GM12878 (cell line): ENCODE measurements around the gene RETREG1. TPM values are rescaled to one million over a fixed set of nuclear protein-coding genes. Genes with fewer than 3 reads are reported as not detected.

ENCODE experiments used
- ASH2L ChIP-seq: fragments of 300-600, 200-600 bp; sonication (generic); IDR thresholded peaks from 2 replicates; pipeline ENCODE4 v1.6.1; 2017; ENCODE audit warnings: low read depth, mild to moderate bottlenecking, borderline replicate concordance
- BHLHE40 ChIP-seq, 2 experiments: fragments of 450-650 bp in 1 of 2; IDR thresholded peaks; 2 replicates each; pipeline ENCODE4 v1.6.1; 2011 to 2017; ENCODE audit warnings: low read depth in 2 of 2, borderline replicate concordance in 1 of 2, improper control_type of control experiment in 1 of 2, low read length in 1 of 2, mild to moderate bottlenecking in 1 of 2
- EZH2 ChIP-seq: IDR thresholded peaks from 2 replicates; pipeline ENCODE4 v1.6.1; 2012; ENCODE audit warnings: low read depth, mild to moderate bottlenecking, control low read depth, inconsistent platforms, low read length, borderline replicate concordance; ENCODE audit not compliant: control insufficient read depth
- HDAC6 ChIP-seq: fragments of 200-600 bp; sonication (generic); IDR thresholded peaks from one replicate; pipeline ENCODE4 v1.8.0; 2017; ENCODE audit warnings: antibody characterized with exemption; ENCODE audit not compliant: unreplicated experiment
- LARP7 ChIP-seq: fragments of 450-650 bp; IDR thresholded peaks from 2 replicates; pipeline ENCODE4 v1.6.1; 2017; ENCODE audit warnings: mild to moderate bottlenecking
- NFIC ChIP-seq: IDR thresholded peaks from 2 replicates; pipeline ENCODE4 v1.6.1; 2012; ENCODE audit warnings: low read depth, mild to moderate bottlenecking, inconsistent platforms, low read length, moderate library complexity
- POLR2A ChIP-seq: IDR thresholded peaks from 2 replicates; pipeline ENCODE4 v1.6.1; 2011; ENCODE audit warnings: low read depth, mild to moderate bottlenecking, low read length
- SIN3A ChIP-seq: IDR thresholded peaks from 2 replicates; pipeline ENCODE4 v1.6.1; 2012; ENCODE audit warnings: low read depth, low read length, improper control_type of control experiment
- SMAD1 ChIP-seq: fragments of 450-650 bp; IDR thresholded peaks from 2 replicates; pipeline ENCODE4 v1.6.1; 2018; ENCODE audit warnings: mild to moderate bottlenecking, low read depth; ENCODE audit not compliant: partially characterized antibody
- SMC3 ChIP-seq: IDR thresholded peaks from 2 replicates; pipeline ENCODE4 v1.6.1; 2011; ENCODE audit warnings: low read length, improper control_type of control experiment, borderline replicate concordance
- SRF ChIP-seq, 2 experiments: IDR thresholded peaks; 2 replicates each; pipeline ENCODE4 v1.6.1; 2011; ENCODE audit warnings: low read depth in 2 of 2, low read length in 2 of 2, mild to moderate bottlenecking in 1 of 2, moderate library complexity in 1 of 2
- ZBED1 ChIP-seq: IDR thresholded peaks from 2 replicates; pipeline ENCODE4 v1.6.1; 2016; ENCODE audit warnings: borderline replicate concordance
- ZNF384 ChIP-seq: IDR thresholded peaks from 2 replicates; pipeline ENCODE4 v1.6.1; 2012; ENCODE audit warnings: low read depth, mild to moderate bottlenecking, low read length, improper control_type of control experiment, borderline replicate concordance
- polyA plus RNA-seq, 11 experiments: library from polyadenylated mRNA; depleted of rRNA in 4 of 11; unstranded in 6 of 11; stranded (reverse) in 5 of 11; fragments of >200 nt; fragmentation: Nextera tagmentation in 4 of 11; fragmentation: Illumina TruSeq in 1 of 11; extraction: Ambion mirVana in 4 of 11; extraction: Trizol in 1 of 11; gene quantifications; 1 replicate in 1 of 11; 2 replicates in 10 of 11; pipeline versions ENCODE4 v1.2.1 to v1.2.3, GENCODE V29; 2011 to 2016; ENCODE audit warnings: inconsistent platforms in 2 of 11, missing spikeins in 2 of 11, low read depth in 1 of 11
- total RNA-seq, 4 experiments: library from RNA; depleted of rRNA in 3 of 4; stranded (reverse); fragments of >200 nt in 3 of 4; fragmentation: Illumina TruSeq in 1 of 4; extraction: Trizol in 1 of 4; gene quantifications; 2 replicates each; pipeline versions ENCODE4 v1.2.1 to v1.2.3, GENCODE V29; 2013 to 2021
- TF ChIP-seq, protein P1 (sequence below): fragments of 150-350 bp; IDR thresholded peaks from 2 replicates; pipeline ENCODE4 v1.6.1; 2016; ENCODE audit warnings: low read depth, low read length
- TF ChIP-seq, protein P2 (sequence below): fragments of 450-650 bp; formaldehyde crosslinking; IDR thresholded peaks from 2 replicates; pipeline ENCODE4 v1.4.0; 2020; ENCODE audit warnings: mild to moderate bottlenecking, moderate library complexity
- TF ChIP-seq, protein P3 (sequence below): IDR thresholded peaks from 2 replicates; pipeline ENCODE4 v1.6.1; 2012; ENCODE audit warnings: improper control_type of control experiment, low read depth, low read length; ENCODE audit not compliant: insufficient replicate concordance

RETREG1 gene
- total and polyA plus RNA-seq, 10 of the 15 experiments (the other 5 are each of a cell fraction or from before 2014, with no cell fraction given), result 3.9 to 8.9 (median 6.4) TPM

DNA sequence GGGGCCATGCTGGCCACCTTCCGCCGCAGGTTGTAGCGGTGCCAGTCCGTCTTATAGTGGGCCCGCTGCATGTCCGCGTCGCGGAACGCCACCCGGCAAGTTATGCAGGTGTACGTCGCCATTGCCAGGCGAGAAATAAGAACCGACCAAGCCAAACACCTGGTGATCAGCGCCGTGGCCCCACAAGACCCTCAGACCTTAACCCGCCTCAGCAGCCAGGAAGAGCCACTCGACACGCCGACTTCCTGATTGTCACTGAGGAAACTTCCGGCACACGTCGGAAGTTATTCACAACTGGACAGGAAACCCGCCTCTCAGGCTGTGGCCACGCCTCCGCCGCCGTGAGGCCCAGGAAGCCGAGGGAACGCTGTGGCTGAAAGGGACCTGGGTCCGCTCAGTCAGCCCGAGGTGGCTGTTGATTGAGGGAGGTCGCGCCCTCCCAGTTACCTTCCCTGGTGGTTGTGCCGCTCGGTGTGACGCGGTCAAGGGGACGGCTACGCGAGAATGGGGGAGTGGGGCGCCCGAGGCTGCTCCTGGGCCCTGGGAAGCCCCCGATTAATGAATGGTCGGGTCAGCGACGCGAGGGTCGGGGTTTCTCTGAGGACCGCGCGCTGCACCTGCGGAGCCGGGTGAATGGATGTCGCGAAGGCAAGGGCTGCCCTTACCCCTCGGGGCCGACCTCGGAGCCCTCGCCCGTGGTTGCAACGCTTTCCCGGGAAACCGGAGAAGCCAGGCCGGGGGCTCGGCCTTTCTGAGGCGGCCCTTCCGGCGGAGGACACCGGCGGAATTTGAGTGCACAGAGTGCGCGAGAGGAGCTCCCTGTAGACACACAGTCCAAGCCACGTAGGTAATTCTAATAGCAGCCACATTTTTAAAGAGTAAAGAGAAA, 151.0 kb downstream of the RETREG1 start, which contains the start of gene ZNF622 (continued):
- TF ChIP-seq, protein P1, sequence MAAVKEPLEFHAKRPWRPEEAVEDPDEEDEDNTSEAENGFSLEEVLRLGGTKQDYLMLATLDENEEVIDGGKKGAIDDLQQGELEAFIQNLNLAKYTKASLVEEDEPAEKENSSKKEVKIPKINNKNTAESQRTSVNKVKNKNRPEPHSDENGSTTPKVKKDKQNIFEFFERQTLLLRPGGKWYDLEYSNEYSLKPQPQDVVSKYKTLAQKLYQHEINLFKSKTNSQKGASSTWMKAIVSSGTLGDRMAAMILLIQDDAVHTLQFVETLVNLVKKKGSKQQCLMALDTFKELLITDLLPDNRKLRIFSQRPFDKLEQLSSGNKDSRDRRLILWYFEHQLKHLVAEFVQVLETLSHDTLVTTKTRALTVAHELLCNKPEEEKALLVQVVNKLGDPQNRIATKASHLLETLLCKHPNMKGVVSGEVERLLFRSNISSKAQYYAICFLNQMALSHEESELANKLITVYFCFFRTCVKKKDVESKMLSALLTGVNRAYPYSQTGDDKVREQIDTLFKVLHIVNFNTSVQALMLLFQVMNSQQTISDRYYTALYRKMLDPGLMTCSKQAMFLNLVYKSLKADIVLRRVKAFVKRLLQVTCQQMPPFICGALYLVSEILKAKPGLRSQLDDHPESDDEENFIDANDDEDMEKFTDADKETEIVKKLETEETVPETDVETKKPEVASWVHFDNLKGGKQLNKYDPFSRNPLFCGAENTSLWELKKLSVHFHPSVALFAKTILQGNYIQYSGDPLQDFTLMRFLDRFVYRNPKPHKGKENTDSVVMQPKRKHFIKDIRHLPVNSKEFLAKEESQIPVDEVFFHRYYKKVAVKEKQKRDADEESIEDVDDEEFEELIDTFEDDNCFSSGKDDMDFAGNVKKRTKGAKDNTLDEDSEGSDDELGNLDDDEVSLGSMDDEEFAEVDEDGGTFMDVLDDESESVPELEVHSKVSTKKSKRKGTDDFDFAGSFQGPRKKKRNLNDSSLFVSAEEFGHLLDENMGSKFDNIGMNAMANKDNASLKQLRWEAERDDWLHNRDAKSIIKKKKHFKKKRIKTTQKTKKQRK, result no peak
- TF ChIP-seq EZH2, result no peak
- no peak for TF ChIP-seq NFIC
- no peak for TF ChIP-seq ASH2L
- no peak for TF ChIP-seq ZBED1
- no peak for TF ChIP-seq SMC3
- TF ChIP-seq BHLHE40 (IDR thresholded peaks at IDR 0.05; ENCODE audit: borderline replicate concordance in 1 of 2, low read depth in 2 of 2, low read length in 1 of 2), result peak; percentile 11 to 45; a peak in 2 of 4 replicates
- TF ChIP-seq, protein P2, sequence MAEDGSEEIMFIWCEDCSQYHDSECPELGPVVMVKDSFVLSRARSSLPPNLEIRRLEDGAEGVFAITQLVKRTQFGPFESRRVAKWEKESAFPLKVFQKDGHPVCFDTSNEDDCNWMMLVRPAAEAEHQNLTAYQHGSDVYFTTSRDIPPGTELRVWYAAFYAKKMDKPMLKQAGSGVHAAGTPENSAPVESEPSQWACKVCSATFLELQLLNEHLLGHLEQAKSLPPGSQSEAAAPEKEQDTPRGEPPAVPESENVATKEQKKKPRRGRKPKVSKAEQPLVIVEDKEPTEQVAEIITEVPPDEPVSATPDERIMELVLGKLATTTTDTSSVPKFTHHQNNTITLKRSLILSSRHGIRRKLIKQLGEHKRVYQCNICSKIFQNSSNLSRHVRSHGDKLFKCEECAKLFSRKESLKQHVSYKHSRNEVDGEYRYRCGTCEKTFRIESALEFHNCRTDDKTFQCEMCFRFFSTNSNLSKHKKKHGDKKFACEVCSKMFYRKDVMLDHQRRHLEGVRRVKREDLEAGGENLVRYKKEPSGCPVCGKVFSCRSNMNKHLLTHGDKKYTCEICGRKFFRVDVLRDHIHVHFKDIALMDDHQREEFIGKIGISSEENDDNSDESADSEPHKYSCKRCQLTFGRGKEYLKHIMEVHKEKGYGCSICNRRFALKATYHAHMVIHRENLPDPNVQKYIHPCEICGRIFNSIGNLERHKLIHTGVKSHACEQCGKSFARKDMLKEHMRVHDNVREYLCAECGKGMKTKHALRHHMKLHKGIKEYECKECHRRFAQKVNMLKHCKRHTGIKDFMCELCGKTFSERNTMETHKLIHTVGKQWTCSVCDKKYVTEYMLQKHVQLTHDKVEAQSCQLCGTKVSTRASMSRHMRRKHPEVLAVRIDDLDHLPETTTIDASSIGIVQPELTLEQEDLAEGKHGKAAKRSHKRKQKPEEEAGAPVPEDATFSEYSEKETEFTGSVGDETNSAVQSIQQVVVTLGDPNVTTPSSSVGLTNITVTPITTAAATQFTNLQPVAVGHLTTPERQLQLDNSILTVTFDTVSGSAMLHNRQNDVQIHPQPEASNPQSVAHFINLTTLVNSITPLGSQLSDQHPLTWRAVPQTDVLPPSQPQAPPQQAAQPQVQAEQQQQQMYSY, result no peak
- TF ChIP-seq, protein P3, sequence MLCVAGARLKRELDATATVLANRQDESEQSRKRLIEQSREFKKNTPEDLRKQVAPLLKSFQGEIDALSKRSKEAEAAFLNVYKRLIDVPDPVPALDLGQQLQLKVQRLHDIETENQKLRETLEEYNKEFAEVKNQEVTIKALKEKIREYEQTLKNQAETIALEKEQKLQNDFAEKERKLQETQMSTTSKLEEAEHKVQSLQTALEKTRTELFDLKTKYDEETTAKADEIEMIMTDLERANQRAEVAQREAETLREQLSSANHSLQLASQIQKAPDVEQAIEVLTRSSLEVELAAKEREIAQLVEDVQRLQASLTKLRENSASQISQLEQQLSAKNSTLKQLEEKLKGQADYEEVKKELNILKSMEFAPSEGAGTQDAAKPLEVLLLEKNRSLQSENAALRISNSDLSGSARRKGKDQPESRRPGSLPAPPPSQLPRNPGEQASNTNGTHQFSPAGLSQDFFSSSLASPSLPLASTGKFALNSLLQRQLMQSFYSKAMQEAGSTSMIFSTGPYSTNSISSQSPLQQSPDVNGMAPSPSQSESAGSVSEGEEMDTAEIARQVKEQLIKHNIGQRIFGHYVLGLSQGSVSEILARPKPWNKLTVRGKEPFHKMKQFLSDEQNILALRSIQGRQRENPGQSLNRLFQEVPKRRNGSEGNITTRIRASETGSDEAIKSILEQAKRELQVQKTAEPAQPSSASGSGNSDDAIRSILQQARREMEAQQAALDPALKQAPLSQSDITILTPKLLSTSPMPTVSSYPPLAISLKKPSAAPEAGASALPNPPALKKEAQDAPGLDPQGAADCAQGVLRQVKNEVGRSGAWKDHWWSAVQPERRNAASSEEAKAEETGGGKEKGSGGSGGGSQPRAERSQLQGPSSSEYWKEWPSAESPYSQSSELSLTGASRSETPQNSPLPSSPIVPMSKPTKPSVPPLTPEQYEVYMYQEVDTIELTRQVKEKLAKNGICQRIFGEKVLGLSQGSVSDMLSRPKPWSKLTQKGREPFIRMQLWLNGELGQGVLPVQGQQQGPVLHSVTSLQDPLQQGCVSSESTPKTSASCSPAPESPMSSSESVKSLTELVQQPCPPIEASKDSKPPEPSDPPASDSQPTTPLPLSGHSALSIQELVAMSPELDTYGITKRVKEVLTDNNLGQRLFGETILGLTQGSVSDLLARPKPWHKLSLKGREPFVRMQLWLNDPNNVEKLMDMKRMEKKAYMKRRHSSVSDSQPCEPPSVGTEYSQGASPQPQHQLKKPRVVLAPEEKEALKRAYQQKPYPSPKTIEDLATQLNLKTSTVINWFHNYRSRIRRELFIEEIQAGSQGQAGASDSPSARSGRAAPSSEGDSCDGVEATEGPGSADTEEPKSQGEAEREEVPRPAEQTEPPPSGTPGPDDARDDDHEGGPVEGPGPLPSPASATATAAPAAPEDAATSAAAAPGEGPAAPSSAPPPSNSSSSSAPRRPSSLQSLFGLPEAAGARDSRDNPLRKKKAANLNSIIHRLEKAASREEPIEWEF, result no peak
- TF ChIP-seq POLR2A, result peak; percentile 99
- peak; percentile 60 for TF ChIP-seq SMAD1
- TF ChIP-seq HDAC6, result no peak
- 0 out of 4 replicates have a peak, but pooled peaks of 1 of the 2 experiments have one; percentile 26 for TF ChIP-seq SRF (IDR thresholded peaks at IDR 0.05; ENCODE audit: low read depth in 2 of 2, low read length in 2 of 2)
- TF ChIP-seq ZNF384, result no peak
- peak; percentile 87 for TF ChIP-seq SIN3A
- peak; percentile 14 for TF ChIP-seq LARP7
